Measurements from ENCODE around the gene TRPV6. TPM values are rescaled to one million over a fixed set of nuclear protein-coding genes. Genes with fewer than 3 reads are reported as not detected.

Gene TRPV6
- total RNA-seq, 4 donors from 2014 or later, result 0.25 to 2.9 (median 1.2) TPM

- no peaks in the 10 kb centered on the region for H3K9me3 ChIP-seq
- H3K27ac ChIP-seq, result no peak overlapping the region
- DNase-seq, result no peak
- no peak overlapping the region for H3K4me3 ChIP-seq (replicated peaks in 1 of 3)
- no peaks in the 10 kb centered on the region for H3K27me3 ChIP-seq
- H3K4me1 ChIP-seq, result no peaks in the 10 kb centered on the region
- TF ChIP-seq POLR2A (IDR thresholded peaks at IDR 0.05), result no peak
- H3K36me3 ChIP-seq, result no peaks in the 10 kb centered on the region
- WGBS, 2 donors, result 91 to 92% methylated on average over 13 of the region's 18 CpGs
- intact Hi-C loops (cut with DNase I), result loop anchor here (10.0 kb wide), 1 partner anchor 338 kb away; no protein-coding TSS in a partner anchor
Measured at GRCh38 chr7:142876991-142877910, 8.3 kb downstream of the TRPV6 start.

- Histone ChIP-seq H3K27ac (no peak overlapping the region), H3K4me3 (replicated peaks in 1 of 3) (no peak overlapping the region), H3K36me3 (no peaks in the 10 kb centered on the region), H3K4me1 (no peaks in the 10 kb centered on the region), H3K9me3 (no peaks in the 10 kb centered on the region), H3K27me3 (no peaks in the 10 kb centered on the region)
- intact Hi-C loops (cut with DNase I), result loop anchor here (10.0 kb wide), 1 partner anchor 338 kb away; no protein-coding TSS in a partner anchor
- 86 to 93% methylated on average over 7 of the region's 9 CpGs for WGBS, 2 donors
- no peak for DNase-seq
- TF ChIP-seq POLR2A (IDR thresholded peaks at IDR 0.05), result no peak
- TF ChIP-seq CTCF (IDR thresholded peaks at IDR 0.05), result no peak
Measured at GRCh38 chr7:142876236-142876960, 9.1 kb downstream of the TRPV6 start.

- no peak overlapping the region for H3K4me3 ChIP-seq (replicated peaks in 1 of 3)
- no peak for DNase-seq
- intact Hi-C loops (cut with DNase I), result loop anchor here (10.0 kb wide), 1 partner anchor 339 kb away; no protein-coding TSS in a partner anchor
- H3K36me3 ChIP-seq, result no peaks in the 10 kb centered on the region
- 80 to 88% methylated on average over 9 to 13 of the region's 14 CpGs for WGBS, 2 donors
- H3K9me3 ChIP-seq, result no peaks in the 10 kb centered on the region
- TF ChIP-seq CTCF (IDR thresholded peaks at IDR 0.05), result no peak
- no peak for TF ChIP-seq POLR2A (IDR thresholded peaks at IDR 0.05)
- H3K27ac ChIP-seq, result no peak overlapping the region
- no peaks in the 10 kb centered on the region for H3K4me1 ChIP-seq
- H3K27me3 ChIP-seq, result no peaks in the 10 kb centered on the region
Measured at GRCh38 chr7:142875456-142875855, 10.1 kb downstream of the TRPV6 start.

- intact Hi-C loops (cut with DNase I), result loop anchor here (10.0 kb wide), 1 partner anchor 340 kb away; no protein-coding TSS in a partner anchor
- H3K36me3 ChIP-seq, result no peaks in the 10 kb centered on the region
- no peaks in the 10 kb centered on the region for H3K9me3 ChIP-seq
- no peak for DNase-seq
- H3K4me1 ChIP-seq, result no peaks in the 10 kb centered on the region
- H3K27ac ChIP-seq, result no peak overlapping the region
- H3K27me3 ChIP-seq, result no peaks in the 10 kb centered on the region
- WGBS, 2 donors, result 90 to 98% methylated on average over 3 to 6 of the region's 6 CpGs
- no peak overlapping the region for H3K4me3 ChIP-seq (replicated peaks in 1 of 3)
- no peak for TF ChIP-seq POLR2A (IDR thresholded peaks at IDR 0.05)
- no peak for TF ChIP-seq CTCF (IDR thresholded peaks at IDR 0.05)
Measured at GRCh38 chr7:142874837-142875236, 10.7 kb downstream of the TRPV6 start.

DNA sequence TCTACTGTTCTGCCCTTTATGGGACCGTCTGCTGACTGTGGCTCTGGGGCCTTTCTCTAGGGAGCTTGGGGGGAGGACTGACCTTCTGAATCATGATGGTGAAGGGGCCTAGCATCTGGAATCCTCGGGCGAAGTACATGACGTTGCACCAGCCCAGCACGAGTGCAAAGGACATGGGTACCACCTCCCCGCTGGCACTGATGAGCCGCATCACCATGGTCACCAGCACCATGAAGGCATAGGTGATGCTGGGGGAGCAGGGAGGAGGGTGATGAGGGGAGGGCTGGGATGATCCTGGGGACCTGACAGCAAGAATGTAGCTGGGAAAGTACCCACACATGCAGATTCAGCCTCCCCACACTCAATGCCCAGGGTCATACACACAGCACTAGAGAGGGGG lies 11.1 kb downstream of the TRPV6 start:
- H3K27ac ChIP-seq, result no peak overlapping the region
- no peaks in the 10 kb centered on the region for H3K9me3 ChIP-seq
- intact Hi-C loops (cut with DNase I), result loop anchor here (10.0 kb wide), 1 partner anchor 340 kb away; no protein-coding TSS in a partner anchor
- no peak overlapping the region for H3K4me3 ChIP-seq (replicated peaks in 1 of 3)
- H3K27me3 ChIP-seq, result no peaks in the 10 kb centered on the region
- DNase-seq, result no peak
- 93 to 95% methylated on average over 7 of the region's 7 CpGs for WGBS, 2 donors
- H3K36me3 ChIP-seq, result no peaks in the 10 kb centered on the region
- TF ChIP-seq CTCF (IDR thresholded peaks at IDR 0.05) (no peak), POLR2A (IDR thresholded peaks at IDR 0.05) (no peak)
- H3K4me1 ChIP-seq, result no peaks in the 10 kb centered on the region

Measured in thyroid gland (tissue), 4 donors.